Measurements from ENCODE around the gene ERN1. TPM values are rescaled to one million over a fixed set of nuclear protein-coding genes. Genes with fewer than 3 reads are reported as not detected.

ERN1 gene
- total and polyA plus RNA-seq, 3 donors from 2014 or later: 7.0 to 13.0 (median 12.8) TPM

- Histone ChIP-seq H3K36me3 (ENCODE audit: low read depth, missing control alignments) (no peaks in the 10 kb centered on the region), H3K9me3 (no peaks in the 10 kb centered on the region), H3K27me3 (no peaks in the 10 kb centered on the region), H3K27ac (no peak overlapping the region), H3K4me3 (no peak overlapping the region), H3K4me1 (no peaks in the 10 kb centered on the region)
- 81 to 90% methylated on average over 8 of the region's 8 CpGs for WGBS, 2 donors
- DNase-seq: no peak
- TF ChIP-seq POLR2A (IDR thresholded peaks at IDR 0.05): no peak
- TF ChIP-seq, protein P1, sequence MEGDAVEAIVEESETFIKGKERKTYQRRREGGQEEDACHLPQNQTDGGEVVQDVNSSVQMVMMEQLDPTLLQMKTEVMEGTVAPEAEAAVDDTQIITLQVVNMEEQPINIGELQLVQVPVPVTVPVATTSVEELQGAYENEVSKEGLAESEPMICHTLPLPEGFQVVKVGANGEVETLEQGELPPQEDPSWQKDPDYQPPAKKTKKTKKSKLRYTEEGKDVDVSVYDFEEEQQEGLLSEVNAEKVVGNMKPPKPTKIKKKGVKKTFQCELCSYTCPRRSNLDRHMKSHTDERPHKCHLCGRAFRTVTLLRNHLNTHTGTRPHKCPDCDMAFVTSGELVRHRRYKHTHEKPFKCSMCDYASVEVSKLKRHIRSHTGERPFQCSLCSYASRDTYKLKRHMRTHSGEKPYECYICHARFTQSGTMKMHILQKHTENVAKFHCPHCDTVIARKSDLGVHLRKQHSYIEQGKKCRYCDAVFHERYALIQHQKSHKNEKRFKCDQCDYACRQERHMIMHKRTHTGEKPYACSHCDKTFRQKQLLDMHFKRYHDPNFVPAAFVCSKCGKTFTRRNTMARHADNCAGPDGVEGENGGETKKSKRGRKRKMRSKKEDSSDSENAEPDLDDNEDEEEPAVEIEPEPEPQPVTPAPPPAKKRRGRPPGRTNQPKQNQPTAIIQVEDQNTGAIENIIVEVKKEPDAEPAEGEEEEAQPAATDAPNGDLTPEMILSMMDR (IDR thresholded peaks at IDR 0.05): no peak
- intact Hi-C loops (cut with DNase I; ENCODE audit: low total_unique reads): no loop called here
Measured at GRCh38 chr17:64084940-64085649, 44.8 kb downstream of the ERN1 start.

GRCh38 chr17:64084086-64084939, 45.6 kb downstream of the ERN1 start:
- TF ChIP-seq, protein P1 (IDR thresholded peaks at IDR 0.05): no peak
- no peak for TF ChIP-seq POLR2A (IDR thresholded peaks at IDR 0.05)
- no peaks in the 10 kb centered on the region for H3K9me3 ChIP-seq
- H3K36me3 ChIP-seq (ENCODE audit: low read depth, missing control alignments): no peaks in the 10 kb centered on the region
- H3K4me3 ChIP-seq: no peak overlapping the region
- no peak overlapping the region for H3K27ac ChIP-seq
- DNase-seq: no peak
- no peaks in the 10 kb centered on the region for H3K4me1 ChIP-seq
- intact Hi-C loops (cut with DNase I; ENCODE audit: low total_unique reads): no loop called here
- H3K27me3 ChIP-seq: no peaks in the 10 kb centered on the region
- 72 to 76% methylated on average over 10 of the region's 10 CpGs for WGBS, 2 donors

DNA sequence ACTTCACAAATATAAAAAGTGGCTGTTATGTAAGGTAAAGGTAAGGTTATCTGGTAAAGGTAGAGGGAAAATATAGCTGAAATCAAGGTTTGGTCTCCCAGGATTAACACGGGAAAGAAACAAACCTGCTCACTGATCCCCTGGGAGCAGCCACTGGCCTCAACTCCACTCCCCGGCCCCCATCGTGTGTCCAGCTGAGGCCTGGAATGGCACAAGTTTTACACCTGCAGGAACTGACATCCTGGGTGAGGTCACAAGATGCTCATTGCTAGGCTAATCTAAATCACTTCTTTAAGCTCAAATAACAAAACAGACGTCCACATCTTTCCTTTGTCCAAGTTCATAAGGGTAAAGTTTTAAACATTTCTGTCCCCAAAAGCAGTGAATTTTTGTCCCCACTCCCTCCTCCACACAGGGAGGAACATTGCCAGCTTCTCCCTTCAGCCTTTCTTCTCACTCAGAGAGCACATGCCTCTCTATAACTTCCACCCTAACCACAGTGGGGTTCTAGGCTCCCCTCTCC, 46.3 kb downstream of the ERN1 start:
- Histone ChIP-seq H3K9me3 (no peaks in the 10 kb centered on the region), H3K27ac (no peak overlapping the region), H3K27me3 (no peaks in the 10 kb centered on the region), H3K4me1 (no peaks in the 10 kb centered on the region), H3K4me3 (no peak overlapping the region), H3K36me3 (ENCODE audit: low read depth, missing control alignments) (no peaks in the 10 kb centered on the region)
- no peak for DNase-seq
- intact Hi-C loops (cut with DNase I; ENCODE audit: low total_unique reads): no loop called here
- WGBS, 2 donors: 59 to 61% methylated on average over 4 of the region's 4 CpGs
- TF ChIP-seq POLR2A (IDR thresholded peaks at IDR 0.05): no peak
- TF ChIP-seq, protein P1 (IDR thresholded peaks at IDR 0.05): no peak

DNA sequence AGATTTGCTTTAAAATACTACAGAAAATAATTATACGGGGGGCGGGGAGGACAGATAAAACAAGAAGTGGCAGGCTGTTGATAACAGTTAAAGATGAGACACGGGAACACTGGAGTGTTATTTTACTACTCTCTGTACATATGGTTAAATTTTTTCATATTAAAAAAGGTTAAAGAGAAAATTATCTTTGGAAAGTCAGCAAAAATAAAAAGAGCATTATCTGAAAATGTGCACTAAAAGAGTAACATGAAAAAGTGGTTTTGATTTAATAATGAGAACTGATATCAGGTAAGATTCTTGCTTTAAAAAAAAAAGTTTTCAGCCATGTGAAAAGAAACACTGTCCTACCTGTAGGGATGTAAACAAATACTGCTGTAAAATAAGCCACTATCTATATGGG, 46.9 kb downstream of the ERN1 start:
- H3K27me3 ChIP-seq: no peaks in the 10 kb centered on the region
- 68 to 78% methylated on average over 3 of the region's 3 CpGs for WGBS, 2 donors
- no peaks in the 10 kb centered on the region for H3K9me3 ChIP-seq
- intact Hi-C loops (cut with DNase I; ENCODE audit: low total_unique reads): no loop called here
- no peak overlapping the region for H3K4me3 ChIP-seq
- H3K36me3 ChIP-seq (ENCODE audit: low read depth, missing control alignments): no peaks in the 10 kb centered on the region
- no peak for TF ChIP-seq POLR2A (IDR thresholded peaks at IDR 0.05)
- TF ChIP-seq, protein P1 (IDR thresholded peaks at IDR 0.05): no peak
- H3K27ac ChIP-seq: no peak overlapping the region
- no peaks in the 10 kb centered on the region for H3K4me1 ChIP-seq
- no peak for DNase-seq
